Measurements from ENCODE around the gene NEAT1. TPM values are rescaled to one million over a fixed set of nuclear protein-coding genes. Genes with fewer than 3 reads are reported as not detected.

NEAT1 gene
- total RNA-seq, 1 experiment from 2014 or later = 938 TPM

GRCh38 chr11:65488273-65489034 lies 65.9 kb downstream of the NEAT1 start:
- TF ChIP-seq EZH2 (IDR thresholded peaks at IDR 0.05; ENCODE audit: low read depth) (no peak), CTCF (conservative IDR thresholded peaks at IDR 0.05) (no peak)
- no peaks in the 10 kb centered on the region for H3K36me3 ChIP-seq (ENCODE audit: low read depth)
- peaks cover 87% of the 10 kb centered on the region for H3K4me1 ChIP-seq (replicated peaks; ENCODE audit: insufficient read depth)
- H2AFZ ChIP-seq = no peak overlapping the region
- H3K27me3 ChIP-seq (ENCODE audit: insufficient read depth, low read depth) = no peaks in the 10 kb centered on the region
- peaks cover 71% of the 10 kb centered on the region for H3F3A ChIP-seq (ENCODE audit: insufficient read depth, low read depth)
- no peaks in the 10 kb centered on the region for H3K9me3 ChIP-seq (ENCODE audit: insufficient read depth, low read depth)
- no peak overlapping the region for H3K4me3 ChIP-seq
- intact Hi-C loops (cut with micrococcal nuclease; ENCODE audit: unreplicated experiment) = no loop called here
- H3K9me2 ChIP-seq (ENCODE audit: insufficient read depth) = no peaks in the 10 kb centered on the region
- H4K20me1 ChIP-seq (ENCODE audit: insufficient read depth) = no peaks in the 10 kb centered on the region
- ChIA-PET CTCF (interaction anchor here (1.1 kb wide), 1 partner anchor 11 kb away, joined by 3 read pairs; no protein-coding TSS in a partner anchor), POLR2A (ENCODE audit: unreplicated experiment) (interaction anchor here (0.5 to 2.7 kb wide), 7 partner anchors 10 to 69 kb away, joined by 3 to 42 read pairs (median 17); partner anchors contain the start of gene MALAT1)
- H3K4me2 ChIP-seq = peak overlapping the region; percentile 70
- DNase-seq = no peak
- no TSS peak for BruUV-seq (replicated peaks)
- no peaks in the 10 kb centered on the region for H3K79me2 ChIP-seq (ENCODE audit: low read depth)
- peak overlapping the region; percentile 88 for H3K27ac ChIP-seq

- Histone ChIP-seq H3K9me2 (ENCODE audit: insufficient read depth) (no peaks in the 10 kb centered on the region), H3K27ac (peak overlapping the region; percentile 88), H3K79me2 (ENCODE audit: low read depth) (no peaks in the 10 kb centered on the region), H3K4me2 (peak overlapping the region; percentile 70), H3K36me3 (ENCODE audit: low read depth) (no peaks in the 10 kb centered on the region), H3K27me3 (ENCODE audit: insufficient read depth, low read depth) (no peaks in the 10 kb centered on the region), H4K20me1 (ENCODE audit: insufficient read depth) (no peaks in the 10 kb centered on the region), H2AFZ (no peak overlapping the region), H3K4me1 (replicated peaks; ENCODE audit: insufficient read depth) (peaks cover 93% of the 10 kb centered on the region), H3K9me3 (ENCODE audit: insufficient read depth, low read depth) (no peaks in the 10 kb centered on the region), H3F3A (ENCODE audit: insufficient read depth, low read depth) (peaks cover 78% of the 10 kb centered on the region), H3K4me3 (no peak overlapping the region)
- TF ChIP-seq EZH2 (IDR thresholded peaks at IDR 0.05; ENCODE audit: low read depth) = no peak
- TF ChIP-seq CTCF (conservative IDR thresholded peaks at IDR 0.05) = no peak
- intact Hi-C loops (cut with micrococcal nuclease; ENCODE audit: unreplicated experiment) = no loop called here
- POLR2A ChIA-PET (ENCODE audit: unreplicated experiment) = interaction anchor here (0.6 to 2.7 kb wide), 10 partner anchors 9 to 68 kb away, joined by 3 to 42 read pairs (median 8); partner anchors contain the start of gene MALAT1
- no TSS peak for BruUV-seq (replicated peaks)
- peak; percentile 64 to 84 for DNase-seq
- CTCF ChIA-PET = interaction anchor here (0.6 to 1.4 kb wide), 4 partner anchors 12 to 57 kb away, joined by 3 to 7 read pairs (median 5); no protein-coding TSS in a partner anchor
Measured at GRCh38 chr11:65489035-65489705, 66.6 kb downstream of the NEAT1 start.

- ChIA-PET POLR2A (ENCODE audit: unreplicated experiment) (interaction anchor here (0.5 to 2.7 kb wide), 9 partner anchors 8 to 69 kb away, joined by 3 to 42 read pairs (median 11); partner anchors contain the start of gene MALAT1), CTCF (interaction anchor here (0.8 to 4.4 kb wide), 4 partner anchors 12 to 18 kb away, joined by 3 to 18 read pairs (median 6); no protein-coding TSS in a partner anchor)
- Histone ChIP-seq H3K36me3 (ENCODE audit: low read depth) (no peaks in the 10 kb centered on the region), H3K4me2 (peak overlapping the region; percentile 70), H3K27ac (peak overlapping the region; percentile 88), H3K9me2 (ENCODE audit: insufficient read depth) (no peaks in the 10 kb centered on the region), H2AFZ (no peak overlapping the region), H3K4me3 (no peak overlapping the region), H4K20me1 (ENCODE audit: insufficient read depth) (no peaks in the 10 kb centered on the region), H3K79me2 (ENCODE audit: low read depth) (no peaks in the 10 kb centered on the region), H3K27me3 (ENCODE audit: insufficient read depth, low read depth) (no peaks in the 10 kb centered on the region), H3K4me1 (replicated peaks; ENCODE audit: insufficient read depth) (peaks cover 95% of the 10 kb centered on the region), H3F3A (ENCODE audit: insufficient read depth, low read depth) (peaks cover 81% of the 10 kb centered on the region), H3K9me3 (ENCODE audit: insufficient read depth, low read depth) (no peaks in the 10 kb centered on the region)
- no peak for DNase-seq
- intact Hi-C loops (cut with micrococcal nuclease; ENCODE audit: unreplicated experiment) = loop anchor here (10.0 kb wide), 1 partner anchor 295 kb away; the partner anchor contains the start of genes AP5B1 and OVOL1
- TF ChIP-seq EZH2 (IDR thresholded peaks at IDR 0.05; ENCODE audit: low read depth) (no peak), CTCF (conservative IDR thresholded peaks at IDR 0.05) (no peak)
- TSS peak; percentile 4 for BruUV-seq (replicated peaks)
Measured at GRCh38 chr11:65489706-65490320, 67.2 kb downstream of the NEAT1 start.
